SK-N-MC (cell line): ENCODE results near the gene AP1M1.

Experiments used
- EZH2 ChIP-seq: fragments of 200-600 bp; sonication (generic); IDR thresholded peaks from one replicate; pipeline ENCODE4 v1.6.1; 2017; ENCODE audit warnings: antibody characterized with exemption
- FOXP2 ChIP-seq: optimal IDR thresholded peaks from 2 replicates; pipeline ENCODE3; 2011; ENCODE audit warnings: mild to moderate bottlenecking, moderate library complexity; ENCODE audit not compliant: insufficient read depth; ENCODE audit errors: extremely low read length, control extremely low read depth
- POLR2AphosphoS5 ChIP-seq: IDR thresholded peaks from 2 replicates; pipeline ENCODE4 v1.6.1; 2012; ENCODE audit warnings: mild to moderate bottlenecking, low read depth, low read length, borderline replicate concordance

- TF ChIP-seq POLR2AphosphoS5 (no peak), EZH2 (no peak), FOXP2 (no peak)
Observed at GRCh38 chr19:16206046-16206605, 8.4 kb downstream of the AP1M1 start.
